ENCODE measurements around the gene CYTH1.

CYTH1 gene

DNA sequence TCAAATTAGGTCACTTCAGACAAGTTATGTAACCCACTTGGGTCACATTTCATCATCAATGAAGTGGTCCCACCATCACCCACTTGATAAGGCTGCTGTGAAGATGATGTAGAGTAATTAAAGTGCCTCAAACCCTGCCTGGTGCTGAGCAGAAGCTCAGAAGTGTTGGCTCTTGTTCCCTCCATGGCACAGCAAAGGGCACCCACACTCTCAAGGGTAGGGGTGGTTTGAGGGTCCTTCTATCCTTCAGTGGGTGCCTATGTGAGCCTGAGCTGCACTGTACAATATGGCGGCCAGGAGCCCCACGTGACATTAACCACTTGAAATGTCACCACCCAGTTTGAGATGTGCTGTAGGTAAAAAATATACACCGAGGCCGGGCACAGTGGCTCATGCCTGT, 71.5 kb downstream of the CYTH1 start:
- no peak for DNase-seq

DNA sequence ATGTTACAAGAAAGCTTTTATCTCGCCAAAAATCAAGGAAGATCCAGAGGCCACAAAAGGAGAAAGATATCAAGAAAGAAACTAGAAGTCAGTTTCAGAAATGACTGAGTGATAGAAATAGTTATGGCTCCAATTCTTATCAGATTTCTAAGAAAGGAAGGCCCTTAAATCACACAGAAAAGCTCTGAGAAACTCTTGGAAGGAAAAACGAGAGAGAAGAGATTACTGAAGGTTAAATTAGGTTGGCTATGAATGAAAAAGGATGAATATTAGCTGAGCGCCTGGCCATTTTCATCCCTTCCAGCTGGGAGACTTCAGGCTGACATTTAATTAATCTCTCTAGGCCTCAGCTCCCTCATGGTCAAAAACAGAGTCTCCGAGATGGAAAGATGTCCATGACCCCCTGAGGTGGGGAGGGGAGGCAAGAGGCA, 72.3 kb downstream of the CYTH1 start:
- DNase-seq, result no peak

GRCh38 chr17:78709119-78709681, 72.9 kb downstream of the CYTH1 start:
- DNase-seq, result no peak

DNA sequence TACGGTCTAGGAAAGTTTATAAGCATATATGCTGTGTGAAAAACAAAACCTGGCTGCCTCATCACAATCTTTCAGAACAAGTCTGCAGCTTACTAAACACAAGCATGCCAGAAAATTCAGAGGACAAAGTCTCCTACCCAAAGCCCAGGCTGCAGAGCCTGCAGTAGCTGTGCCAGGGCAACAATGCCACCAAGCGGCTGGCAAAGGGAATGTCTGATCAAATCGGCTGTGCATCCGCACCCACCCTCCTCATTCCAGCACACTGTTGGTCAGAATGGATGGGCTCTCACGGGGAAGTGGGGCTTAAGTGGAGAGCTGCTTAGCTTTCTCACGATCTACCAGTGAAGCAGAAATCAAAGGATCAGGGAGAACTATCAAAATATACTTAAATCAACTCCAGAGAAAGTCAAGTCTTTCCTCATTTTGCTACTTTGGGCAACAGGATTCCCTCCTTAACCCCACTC, 73.5 kb downstream of the CYTH1 start:
- DNase-seq, result peak; percentile 71

- DNase-seq, result no peak
These were observed 74.2 kb downstream of the CYTH1 start for GRCh38 chr17:78707923-78708322.

DNA sequence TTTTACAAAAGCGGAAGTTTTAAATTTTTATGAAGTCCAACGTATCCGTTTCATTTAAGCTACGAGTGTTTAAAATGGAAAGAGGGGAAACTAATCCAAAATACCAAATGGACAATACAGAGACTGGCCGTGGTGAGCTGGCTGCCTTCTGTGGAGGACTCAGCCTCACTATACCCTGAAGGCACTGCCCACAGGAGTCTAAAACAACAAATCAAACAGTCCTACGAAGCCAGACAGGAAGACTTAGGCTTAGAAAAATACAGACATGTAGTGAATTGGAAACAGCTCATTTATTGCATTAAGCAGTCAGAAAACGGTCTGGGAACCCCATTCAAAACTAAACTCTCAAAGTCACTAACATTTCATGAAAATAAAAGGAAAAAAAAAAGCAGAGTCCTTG, 75.1 kb downstream of the CYTH1 start:
- no peak for DNase-seq

DNA sequence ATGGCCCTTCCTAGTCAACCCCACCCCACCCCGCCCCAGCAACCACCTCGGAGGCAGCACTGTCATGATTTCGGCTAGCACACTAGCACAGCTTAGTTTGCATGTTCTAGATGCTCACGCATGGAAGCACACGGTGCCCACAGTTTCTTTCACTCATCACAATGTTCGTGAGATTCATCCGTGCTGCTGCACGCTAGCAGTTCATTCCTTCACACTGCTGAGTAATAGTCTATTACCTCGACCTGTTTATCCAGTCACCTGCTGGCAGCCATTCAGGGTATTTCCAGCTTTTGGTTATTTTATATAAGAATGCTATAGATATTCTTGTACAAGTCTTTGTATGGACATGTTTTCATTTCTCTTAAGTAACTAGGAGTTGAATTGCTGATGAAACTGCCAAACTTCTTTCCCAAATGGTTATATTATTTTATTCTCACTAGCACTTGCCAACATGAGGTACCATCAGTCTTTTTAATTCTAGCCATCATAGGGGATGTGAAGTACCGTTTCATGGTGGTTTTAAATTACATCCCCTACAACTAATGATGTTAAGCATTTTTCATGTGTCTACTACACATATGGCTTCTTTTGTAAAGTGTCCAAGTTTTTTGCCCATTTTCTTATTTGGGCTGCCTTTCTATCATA, 75.7 kb downstream of the CYTH1 start:
- DNase-seq, result no peak

GRCh38 chr17:78705071-78705470, 77.0 kb downstream of the CYTH1 start:
- DNase-seq, result no peak

- DNase-seq, result no peak
These were observed 77.5 kb downstream of the CYTH1 start for GRCh38 chr17:78704594-78704993.

DNA sequence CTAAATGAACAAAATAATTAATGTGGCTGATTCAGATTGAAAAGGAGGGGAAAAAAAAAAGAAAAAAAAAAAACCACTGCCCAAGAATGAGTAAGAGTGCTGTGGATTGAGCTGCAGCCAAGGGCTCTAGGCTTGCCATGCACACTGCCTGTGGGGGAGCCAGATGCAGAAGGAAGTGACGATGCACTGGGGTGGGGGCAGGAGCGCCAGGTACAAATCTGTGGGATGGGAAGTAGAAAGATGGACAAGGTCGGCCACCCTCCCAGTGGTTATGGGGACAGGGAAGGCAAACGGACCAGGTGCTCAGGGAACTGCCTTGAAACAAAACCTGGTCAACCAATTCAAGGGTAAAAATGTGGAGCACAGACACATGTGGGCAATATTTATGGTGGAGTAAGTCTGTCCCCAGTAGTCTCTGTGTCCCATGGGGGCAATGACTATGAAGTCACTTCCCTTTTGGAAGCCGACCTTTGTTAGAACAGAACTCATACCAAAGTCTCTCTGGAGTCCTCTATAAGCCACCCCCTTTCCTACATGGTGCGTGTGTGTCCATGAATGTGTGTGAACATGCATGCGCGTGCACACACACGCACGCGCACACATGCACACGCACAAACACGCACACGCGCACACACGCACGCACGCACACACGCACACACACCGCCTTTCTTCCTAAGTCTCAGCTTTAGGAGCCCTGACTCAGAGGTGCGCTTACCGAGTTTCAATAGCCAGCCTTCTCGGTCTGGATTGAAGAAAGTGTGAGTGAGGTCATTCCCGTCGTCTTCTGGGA, 84.3 kb downstream of the CYTH1 start:
- no peak for DNase-seq

GRCh38 chr17:78697122-78697521, 85.0 kb downstream of the CYTH1 start:
- DNase-seq, result no peak

- DNase-seq, result no peak
These were observed 85.8 kb downstream of the CYTH1 start for GRCh38 chr17:78696016-78696982.

DNA sequence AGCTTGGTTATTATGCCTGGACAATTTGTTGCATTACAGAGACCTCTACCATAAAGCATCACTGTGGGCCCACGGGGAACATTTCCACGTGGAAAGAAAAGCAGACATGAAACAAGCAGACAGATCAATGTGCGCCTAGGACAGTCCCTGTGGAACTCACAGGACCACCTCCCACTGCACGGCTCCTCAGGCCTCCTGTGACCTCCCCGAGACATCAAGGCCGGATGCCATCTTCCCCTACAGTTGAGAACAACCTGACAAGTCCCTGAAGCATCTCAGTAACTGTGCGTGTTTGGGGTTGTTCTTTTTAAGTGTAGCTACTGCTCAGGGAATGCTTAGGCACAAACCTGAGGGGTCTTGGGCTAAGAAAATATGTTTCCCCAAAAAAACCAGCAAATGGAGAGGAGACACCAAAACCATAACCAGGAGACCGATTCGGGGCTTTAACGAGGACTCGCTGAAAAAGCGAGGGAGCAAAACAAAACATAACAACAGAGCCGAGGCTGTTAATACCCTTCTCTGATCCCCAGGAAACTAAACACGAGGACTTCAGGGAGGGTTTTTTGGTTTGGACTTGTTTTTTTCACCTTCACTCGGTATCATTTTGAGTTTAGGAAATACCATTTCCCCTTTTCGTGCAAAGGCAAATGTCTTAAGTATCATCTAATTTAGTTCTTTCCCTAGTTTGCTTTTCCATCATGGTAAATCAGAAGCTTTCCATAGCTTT, 87.1 kb downstream of the CYTH1 start:
- no peak for DNase-seq

- DNase-seq, result no peak
These were observed 88.6 kb downstream of the CYTH1 start for GRCh38 chr17:78693346-78694083.

GRCh38 chr17:78692460-78693010, 89.5 kb downstream of the CYTH1 start:
- DNase-seq, result no peak

DNA sequence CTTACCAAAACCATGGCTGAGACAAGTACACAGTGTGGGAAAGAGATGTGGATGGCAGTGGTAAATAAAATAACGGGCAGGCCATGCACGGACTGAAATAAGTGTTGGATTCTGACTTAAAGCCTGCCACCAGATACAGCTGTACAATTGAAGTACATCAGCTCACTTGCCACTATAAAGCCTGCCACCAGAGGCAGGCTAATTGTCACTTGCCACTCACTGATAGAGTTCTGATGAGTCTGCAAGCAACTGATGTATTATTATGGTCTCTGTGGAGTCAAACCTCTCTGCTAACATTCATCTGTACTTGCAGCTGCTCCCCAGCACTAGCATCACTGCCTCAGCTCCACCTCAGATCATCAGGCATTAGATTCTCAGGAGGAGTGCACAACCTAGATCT, 93.0 kb downstream of the CYTH1 start:
- no peak for DNase-seq

- DNase-seq, result no peak
These were observed 94.1 kb downstream of the CYTH1 start for GRCh38 chr17:78687944-78688343.

GRCh38 chr17:78687125-78687524, 94.9 kb downstream of the CYTH1 start:
- no peak for DNase-seq

GRCh38 chr17:78684026-78684425, 98.0 kb downstream of the CYTH1 start:
- no peak for DNase-seq

DNA sequence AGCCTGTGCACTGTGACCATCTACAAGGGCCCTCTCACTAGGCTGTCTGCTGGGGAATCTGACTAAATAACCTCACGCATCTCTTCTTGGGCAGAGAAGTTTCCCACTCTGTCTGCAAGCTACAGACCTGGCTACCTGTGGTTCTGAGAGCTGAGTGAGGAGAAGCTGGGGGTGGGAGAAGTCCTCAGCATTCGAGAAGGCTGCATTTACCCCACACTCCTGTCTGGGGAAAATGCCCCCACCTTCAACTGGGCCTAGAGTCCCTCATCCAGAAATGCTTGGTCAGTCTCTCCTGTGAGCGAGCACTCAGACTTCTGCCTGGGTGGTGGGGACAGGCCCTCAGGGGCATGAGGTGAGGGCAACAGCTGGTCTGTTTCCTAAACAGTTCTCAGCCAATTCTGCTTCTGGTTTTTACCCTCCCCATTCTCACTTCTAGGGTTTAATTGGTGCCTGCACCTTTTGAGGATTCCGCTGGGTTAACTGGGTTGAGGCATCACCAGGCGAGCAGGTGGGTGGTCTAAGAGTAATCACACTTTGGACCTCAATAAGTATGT, 98.6 kb downstream of the CYTH1 start:
- DNase-seq, result no peak

GRCh38 chr17:78682363-78682762, 99.7 kb downstream of the CYTH1 start:
- DNase-seq, result no peak
